Measurements from ENCODE around the gene PIH1D1.

DNA sequence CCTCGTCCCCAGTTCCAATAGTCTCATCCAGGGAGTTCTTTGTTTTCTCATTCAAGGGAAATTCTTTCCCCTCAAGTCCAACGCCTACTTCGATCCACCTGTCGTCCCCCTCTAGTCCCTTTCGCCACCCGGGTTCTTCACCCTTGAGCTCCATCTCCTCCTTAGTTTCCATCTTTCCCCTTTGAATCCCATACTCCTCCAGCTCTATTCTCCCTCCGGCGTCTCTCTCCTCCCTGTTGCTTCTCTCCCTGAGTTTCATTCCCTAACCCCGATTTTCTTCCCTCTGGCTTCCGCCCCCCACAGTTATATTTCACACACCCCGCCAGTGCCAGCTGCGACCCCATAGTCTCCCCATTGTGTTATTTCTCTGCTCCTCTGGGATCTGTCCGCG lies 9.7 kb downstream of the PIH1D1 start:
- TF ChIP-seq, protein P1, sequence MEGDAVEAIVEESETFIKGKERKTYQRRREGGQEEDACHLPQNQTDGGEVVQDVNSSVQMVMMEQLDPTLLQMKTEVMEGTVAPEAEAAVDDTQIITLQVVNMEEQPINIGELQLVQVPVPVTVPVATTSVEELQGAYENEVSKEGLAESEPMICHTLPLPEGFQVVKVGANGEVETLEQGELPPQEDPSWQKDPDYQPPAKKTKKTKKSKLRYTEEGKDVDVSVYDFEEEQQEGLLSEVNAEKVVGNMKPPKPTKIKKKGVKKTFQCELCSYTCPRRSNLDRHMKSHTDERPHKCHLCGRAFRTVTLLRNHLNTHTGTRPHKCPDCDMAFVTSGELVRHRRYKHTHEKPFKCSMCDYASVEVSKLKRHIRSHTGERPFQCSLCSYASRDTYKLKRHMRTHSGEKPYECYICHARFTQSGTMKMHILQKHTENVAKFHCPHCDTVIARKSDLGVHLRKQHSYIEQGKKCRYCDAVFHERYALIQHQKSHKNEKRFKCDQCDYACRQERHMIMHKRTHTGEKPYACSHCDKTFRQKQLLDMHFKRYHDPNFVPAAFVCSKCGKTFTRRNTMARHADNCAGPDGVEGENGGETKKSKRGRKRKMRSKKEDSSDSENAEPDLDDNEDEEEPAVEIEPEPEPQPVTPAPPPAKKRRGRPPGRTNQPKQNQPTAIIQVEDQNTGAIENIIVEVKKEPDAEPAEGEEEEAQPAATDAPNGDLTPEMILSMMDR (IDR thresholded peaks at IDR 0.05), result no peak
- TF ChIP-seq EZH2 (IDR thresholded peaks at IDR 0.05), result peak; percentile 34
